ENCODE results near the gene SLC38A7.
"Not testable (repeated sequence)": the region's sequence is repeated elsewhere in the genome, so short reads cannot be mapped to it uniquely, and the experiment has no call there.

The SLC38A7 gene, protein sequence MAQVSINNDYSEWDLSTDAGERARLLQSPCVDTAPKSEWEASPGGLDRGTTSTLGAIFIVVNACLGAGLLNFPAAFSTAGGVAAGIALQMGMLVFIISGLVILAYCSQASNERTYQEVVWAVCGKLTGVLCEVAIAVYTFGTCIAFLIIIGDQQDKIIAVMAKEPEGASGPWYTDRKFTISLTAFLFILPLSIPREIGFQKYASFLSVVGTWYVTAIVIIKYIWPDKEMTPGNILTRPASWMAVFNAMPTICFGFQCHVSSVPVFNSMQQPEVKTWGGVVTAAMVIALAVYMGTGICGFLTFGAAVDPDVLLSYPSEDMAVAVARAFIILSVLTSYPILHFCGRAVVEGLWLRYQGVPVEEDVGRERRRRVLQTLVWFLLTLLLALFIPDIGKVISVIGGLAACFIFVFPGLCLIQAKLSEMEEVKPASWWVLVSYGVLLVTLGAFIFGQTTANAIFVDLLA

DNA sequence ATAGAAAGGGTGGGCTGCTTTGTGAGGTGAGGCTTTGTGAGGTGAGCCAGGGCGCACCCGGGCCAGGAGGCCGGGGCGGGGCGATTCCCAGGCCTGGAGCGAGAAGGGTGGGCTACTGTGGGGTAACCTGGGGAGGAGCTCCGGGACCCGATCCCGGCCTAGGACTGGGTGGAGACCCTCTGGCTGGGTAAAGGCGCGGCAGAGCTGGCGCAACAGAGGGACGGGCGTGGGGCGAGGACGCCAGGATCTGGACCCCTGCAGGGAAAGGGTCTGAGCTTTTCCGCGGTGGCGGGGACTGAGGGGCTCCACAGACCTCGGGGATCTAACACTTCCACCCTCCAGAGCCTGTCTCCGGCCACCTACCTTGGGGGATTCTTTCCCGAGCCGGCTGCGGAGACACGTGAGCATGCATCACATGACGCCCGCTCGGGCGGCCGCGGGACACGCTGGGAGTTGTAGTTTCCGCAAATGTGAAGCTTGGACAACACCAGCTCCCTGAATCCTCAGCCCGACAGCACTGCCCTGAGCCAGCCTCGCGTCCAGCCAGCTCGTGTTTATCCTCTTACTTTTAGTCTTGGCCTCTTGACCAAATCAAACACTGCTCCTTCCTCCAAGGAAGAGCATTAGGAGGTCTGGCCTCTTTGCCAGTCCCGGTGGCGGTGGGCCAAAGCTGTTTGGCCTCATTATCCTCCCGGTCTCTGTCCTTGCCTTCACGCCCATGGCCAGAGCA, at the start of gene SLC38A7:
TSS of gene SLC38A7 (minus strand) at position 417 of the 730 bp plus-strand sequence. CDS start 4,644 bp downstream, outside the sequence.
- DNase-seq (ENCODE audit: low read depth), result no peak

DNA sequence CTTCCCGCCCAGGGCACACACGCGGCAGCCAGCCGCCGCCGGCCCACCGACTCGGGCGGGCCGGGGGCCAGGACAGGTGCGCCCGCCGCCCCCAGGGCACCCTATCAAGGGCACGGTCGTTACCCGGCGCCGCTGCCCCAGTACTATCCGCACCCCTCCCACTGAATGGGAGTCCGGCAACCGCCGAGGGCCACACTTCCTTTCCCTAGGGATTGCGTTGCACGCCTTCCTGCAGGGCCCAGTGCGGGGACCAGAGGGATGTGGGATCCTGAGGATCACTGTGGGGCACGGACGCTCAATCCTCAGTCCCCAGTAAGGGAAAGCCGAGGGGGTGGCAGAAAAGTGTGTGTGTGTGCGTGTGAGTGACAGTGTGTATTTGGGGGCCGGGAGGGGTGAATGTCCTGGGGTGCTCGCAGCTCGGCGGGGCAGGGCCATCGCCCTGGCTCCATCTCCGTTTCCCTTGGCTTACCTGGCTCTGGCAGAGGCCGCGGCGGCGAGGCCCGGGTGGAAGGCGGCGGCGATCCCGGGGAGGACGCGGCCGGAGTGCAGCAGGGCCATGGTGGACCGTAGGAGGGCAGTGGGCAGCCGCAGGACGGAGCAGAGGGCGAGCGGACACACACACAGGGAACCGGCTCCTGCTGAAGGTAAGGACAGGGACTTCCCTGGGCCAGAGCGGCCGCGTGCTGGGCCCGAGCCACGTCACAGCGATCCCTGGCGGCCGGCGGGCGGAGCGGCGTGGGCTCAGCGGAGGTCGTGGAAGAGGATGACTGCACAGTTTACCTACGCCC, 49.3 kb upstream of the SLC38A7 start, which contains the start of gene GOT2:
TSS of gene GOT2 (minus strand) at position 646 of the 788 bp plus-strand sequence. CDS start at position 558, 88 bp downstream.
- DNase-seq (ENCODE audit: low read depth), result peak; percentile 42

DNA sequence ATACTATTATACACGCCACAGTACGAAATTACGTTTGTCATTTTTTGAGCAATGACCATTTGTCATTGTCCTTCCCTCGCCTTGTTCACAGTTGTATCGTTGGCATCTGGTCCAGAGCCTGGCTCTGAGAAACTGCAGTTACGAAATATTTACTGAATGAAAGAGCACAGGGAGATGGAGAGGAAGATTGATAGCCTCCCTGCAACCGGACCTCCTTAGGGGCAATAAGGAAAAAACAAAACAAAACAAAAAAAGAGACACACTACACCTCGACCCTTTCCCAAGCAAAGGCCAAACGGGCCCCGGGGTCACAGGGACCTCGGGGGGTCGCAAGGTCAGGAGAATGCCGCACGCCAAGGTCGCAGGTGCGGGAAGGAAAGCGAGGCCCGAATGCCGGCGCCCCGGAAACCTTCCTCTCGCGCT, 48.7 kb upstream of the SLC38A7 start:
- DNase-seq (ENCODE audit: low read depth), result peak; percentile 12

DNA sequence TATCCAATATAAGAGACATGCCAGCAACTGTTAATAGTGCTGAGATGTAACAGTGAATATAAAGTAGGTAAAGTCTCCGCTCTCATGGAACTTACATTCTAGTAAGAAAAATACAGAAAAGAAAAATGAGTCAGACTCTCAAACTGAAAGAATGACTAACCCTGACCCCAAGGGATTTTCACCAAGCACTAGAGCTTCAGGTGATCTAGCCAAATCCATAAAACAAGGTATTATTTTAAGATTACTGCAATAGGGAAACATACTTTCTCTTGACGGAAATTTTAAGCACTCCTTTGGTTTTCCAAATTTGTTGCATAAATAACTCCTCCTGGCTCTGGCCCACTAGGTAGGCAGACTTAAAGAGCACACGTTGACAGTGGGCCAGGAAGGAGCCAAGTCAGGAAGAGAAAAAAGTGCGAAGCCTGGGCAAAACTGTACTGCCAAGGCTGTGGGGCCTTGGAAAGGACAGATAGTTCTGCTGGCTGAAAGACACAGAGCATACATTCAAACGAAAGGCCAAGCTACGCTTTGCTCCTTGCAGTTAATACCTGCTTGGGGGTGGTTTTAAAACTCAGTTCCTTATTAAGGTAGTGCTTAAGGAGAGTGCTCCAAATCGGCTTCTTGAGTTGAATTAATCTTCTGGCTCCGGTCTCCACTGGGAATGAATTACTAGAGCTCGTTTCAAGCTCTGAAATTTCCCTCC, 48.1 kb upstream of the SLC38A7 start:
- DNase-seq (ENCODE audit: low read depth), result no peak

DNA sequence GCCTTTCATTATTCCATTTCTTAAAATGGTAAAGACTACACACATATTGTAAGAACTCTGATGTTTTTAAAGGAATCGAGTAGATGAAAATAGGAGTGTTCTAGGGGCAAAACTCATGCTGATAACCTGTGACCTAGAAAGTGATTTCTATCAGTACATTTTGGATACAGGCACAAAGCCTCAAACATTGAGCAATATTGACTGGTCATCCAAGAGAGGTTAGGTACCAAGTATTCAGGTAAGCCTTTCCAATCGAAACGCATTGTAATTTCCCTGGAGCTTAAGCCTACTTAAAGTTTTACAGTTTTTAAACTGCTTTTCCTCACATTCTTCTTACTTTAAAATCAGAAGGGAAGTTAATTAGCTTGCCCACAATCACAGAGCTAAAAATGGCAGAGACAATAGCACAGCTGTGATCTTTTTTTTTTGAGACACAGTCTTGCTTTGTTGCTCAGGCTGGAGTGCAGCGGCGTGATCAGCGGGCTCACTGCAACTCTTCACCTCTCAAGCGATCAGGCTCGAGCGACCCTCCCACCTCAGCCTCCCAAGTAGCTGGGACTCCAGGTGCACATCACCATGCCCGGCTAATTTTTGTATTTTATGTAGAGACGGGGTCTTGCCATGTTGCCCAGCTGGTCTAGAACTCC, 46.3 kb upstream of the SLC38A7 start:
- no peak for DNase-seq (ENCODE audit: low read depth)

DNA sequence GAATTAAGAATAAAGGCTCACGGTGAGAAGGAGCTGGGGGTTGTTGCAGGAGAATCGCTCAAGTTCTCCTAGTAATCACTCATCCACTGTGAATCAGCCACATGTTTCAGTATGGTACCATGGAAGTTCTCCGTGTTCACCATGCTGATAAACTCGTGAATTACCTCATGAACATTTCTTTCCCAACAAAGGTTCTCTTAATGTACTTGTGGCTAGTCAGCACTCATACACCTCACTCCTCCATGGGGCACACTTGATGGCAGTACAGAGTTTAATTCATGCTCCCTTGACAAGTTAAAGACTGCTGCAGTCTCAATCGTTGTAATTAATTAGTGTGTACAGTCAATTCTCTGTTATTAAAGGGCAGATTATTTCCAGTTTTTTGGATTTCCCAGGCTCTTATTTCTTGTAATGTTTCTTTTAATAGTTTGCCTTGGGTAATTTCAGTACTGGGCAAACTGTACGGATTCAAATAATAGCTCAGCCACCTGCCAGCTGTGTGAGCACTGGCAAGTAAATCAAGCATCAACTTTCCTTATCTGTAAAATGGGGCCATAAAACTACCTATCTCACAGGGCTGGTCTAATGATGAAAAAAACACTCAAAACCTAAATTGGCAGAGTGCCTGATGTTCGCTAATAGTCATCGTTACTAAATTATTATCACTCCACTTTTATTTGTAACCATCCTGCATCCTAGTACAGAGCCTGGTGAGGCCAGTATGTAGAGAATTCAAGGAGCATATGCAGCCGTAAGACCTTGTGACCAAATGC, 43.4 kb upstream of the SLC38A7 start:
- no peak for DNase-seq (ENCODE audit: low read depth)

DNA sequence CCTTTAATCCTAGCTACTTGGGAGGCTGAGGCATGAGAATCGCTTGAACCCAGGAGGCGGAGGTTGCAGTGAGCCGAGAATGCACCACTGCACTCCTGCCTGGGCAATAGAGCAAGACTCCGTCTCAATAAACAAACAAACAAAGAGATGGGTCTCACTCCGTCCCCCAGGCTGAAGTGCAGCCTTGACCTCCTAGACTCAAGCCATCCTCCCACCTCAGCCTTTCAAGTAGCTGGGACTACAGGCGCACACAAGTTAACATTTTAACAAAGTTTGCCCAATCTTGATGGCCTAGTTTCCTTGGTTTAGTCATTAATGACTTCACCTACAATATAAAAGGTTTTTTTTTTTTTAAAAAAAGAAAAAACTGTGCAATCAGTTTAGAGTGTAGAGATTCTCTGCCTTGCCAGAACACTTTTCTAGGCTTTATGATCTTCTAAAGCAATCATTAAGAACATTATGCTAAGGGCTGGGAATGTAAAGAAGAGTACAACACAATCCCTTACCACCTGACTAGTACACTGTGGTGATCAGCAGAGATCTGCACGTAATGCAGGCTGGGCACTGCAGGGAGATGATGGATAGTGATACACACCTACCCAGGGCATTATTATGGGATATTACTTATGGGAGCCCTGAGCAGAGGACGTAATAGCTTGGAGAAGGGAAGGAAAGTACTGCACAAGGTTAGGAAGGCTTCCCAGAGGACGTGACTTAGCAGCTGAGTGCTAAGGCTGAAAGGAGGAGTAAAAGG, 42.6 kb upstream of the SLC38A7 start:
- no peak for DNase-seq (ENCODE audit: low read depth)

DNA sequence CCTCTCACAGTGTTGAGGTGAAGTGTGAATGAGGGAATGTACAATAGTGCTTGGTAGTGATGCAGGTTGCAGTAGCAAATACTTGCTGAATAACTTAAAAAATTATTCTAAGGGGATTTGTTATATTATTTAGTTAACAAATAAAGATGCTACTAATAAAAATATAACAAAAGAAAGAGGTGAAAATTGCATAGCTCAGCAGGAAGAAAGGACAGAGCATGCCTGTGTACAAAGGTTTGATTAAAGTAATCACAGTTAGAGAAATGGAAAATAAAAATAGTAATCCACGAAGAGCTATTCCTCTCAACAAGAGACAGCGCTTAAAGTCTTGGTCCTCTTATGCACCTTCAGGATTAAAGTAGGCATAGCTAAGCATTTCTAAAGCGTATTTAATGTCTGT, 38.5 kb upstream of the SLC38A7 start:
- no peak for DNase-seq (ENCODE audit: low read depth)

DNA sequence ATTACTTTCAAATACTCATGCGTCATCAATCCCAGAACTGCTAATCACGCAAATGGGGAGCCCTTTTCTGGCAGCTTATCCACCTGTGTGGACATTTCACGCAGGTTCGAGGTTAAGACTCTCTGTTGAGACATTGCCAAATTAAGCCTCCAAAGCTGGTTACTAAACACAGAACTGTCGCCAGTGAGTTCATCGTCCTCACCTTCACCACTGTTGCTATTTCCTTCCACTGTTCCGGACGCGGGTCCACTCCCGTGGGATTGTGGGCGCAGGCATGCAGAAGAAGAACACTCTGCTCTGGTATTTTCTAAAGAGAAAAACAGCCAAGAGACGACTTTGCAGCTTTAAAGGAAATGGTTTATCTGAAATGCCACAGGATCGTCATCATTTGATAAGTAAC, 33.4 kb upstream of the SLC38A7 start:
- DNase-seq (ENCODE audit: low read depth), result no peak

DNA sequence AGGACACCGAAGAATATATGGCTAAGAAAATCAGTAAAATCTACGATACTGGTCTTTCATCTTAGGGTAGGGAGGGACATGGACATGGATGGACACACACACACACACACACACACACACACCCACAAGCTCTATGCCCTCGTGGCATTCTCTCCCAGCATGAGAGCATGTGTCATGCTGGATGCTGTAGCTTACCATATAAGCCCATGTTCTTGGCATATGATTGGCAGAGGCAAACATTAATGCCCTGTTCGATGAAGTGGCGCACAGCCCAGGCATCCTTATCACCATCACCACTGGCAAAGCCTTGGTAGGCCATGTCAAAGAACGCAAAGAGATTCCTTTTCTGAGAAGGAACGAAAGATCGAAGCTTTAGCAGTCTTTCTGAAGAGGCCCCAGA, 31.9 kb upstream of the SLC38A7 start:
- no peak for DNase-seq (ENCODE audit: low read depth)

DNA sequence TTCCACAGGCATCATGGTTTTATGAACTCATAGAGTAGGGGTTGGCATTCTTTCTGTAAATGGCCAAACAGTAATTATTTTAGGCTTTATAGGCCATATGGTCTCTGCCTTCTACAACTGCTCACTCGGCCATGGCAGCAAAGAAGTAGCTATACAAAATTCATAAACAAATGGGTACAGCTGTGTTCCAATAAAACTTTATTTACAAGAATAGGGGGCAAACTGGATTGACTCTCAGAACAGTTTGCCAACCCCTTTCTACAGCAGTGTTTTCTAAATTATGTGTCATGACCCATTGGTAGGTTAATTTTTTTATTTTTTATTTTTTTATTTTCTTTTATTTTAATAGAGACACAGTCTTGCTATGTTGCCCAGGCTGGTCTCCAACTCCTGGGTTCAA, 29.2 kb upstream of the SLC38A7 start:
- no peak for DNase-seq (ENCODE audit: low read depth)

DNA sequence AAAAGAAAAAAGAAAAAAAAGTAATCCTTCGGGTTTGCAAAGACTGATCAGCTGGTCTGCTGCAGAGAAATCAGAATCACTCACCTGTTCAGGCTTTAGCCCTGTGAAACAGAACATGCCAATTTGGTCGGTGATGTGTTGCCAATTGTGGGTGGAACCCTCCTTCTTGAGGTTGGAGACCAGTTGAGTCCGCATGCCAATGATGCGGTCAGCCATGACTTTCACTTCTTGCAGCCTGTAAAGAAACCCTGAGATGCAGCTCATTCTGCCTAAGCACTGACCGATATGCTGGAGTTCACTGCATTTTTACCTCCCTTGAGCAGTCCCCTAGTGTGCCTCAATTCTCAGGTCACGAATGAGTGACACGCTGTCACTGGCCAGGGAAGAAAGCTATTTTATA, 24.8 kb upstream of the SLC38A7 start:
- DNase-seq (ENCODE audit: low read depth), result no peak

DNA sequence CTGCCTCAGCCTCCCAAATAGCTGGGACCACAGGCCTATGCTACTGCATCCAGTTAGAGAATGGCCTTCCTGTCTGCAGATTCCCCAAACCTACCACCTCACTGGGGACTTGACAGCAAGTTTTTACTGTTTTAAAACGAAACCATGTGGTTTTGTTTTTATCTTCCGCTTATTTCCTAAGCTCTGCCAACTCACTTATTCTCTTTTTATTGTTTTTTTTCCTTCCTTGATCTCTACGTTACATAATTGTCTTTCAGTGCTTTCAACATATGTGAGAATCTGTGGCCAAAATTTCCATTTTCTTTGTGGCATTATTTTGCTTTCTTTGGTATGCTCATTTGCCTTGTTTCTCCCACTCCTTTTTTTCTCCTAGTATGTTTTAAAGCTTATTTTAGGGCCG, 14.6 kb upstream of the SLC38A7 start:
- no peak for DNase-seq (ENCODE audit: low read depth)

DNA sequence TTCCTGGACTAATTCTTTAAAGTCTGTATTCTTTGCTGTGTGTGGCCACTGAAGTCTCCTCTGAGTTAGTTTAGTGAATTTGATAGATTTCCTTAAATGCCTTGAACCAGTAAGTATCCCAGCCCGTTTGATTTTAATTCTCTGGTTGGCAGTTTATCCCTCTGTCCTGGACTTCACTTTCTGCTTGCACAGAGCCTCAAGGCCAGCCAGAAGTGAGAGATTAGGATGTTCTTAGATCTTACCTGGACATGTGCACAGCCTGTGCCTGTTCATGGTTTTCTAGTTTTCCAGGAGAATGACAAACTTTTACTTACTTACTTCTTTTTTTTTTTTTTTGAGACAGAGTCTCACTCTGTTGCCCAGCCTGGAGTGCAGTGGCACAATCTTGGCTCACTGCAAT, 10.8 kb upstream of the SLC38A7 start:
- DNase-seq (ENCODE audit: low read depth), result no peak

DNA sequence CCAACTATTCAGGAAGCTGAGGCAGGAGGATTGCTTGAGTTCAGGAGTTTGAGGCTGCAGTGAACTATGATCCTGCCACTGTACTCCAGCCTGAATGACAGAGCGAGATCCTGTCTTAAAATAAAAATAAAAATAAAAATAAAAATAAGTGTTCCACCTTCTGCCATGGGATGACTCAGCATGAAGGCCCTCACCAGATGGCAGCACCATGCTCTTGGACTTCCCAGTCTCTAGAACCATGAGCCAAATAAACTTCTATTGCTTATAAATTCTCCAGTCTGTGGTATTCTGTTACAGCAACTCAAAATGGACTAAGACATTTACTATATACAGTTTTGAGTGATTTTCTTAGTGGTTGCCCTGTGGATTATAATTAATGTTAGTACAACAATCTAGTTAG, 7.9 kb upstream of the SLC38A7 start:
- no peak for DNase-seq (ENCODE audit: low read depth)

DNA sequence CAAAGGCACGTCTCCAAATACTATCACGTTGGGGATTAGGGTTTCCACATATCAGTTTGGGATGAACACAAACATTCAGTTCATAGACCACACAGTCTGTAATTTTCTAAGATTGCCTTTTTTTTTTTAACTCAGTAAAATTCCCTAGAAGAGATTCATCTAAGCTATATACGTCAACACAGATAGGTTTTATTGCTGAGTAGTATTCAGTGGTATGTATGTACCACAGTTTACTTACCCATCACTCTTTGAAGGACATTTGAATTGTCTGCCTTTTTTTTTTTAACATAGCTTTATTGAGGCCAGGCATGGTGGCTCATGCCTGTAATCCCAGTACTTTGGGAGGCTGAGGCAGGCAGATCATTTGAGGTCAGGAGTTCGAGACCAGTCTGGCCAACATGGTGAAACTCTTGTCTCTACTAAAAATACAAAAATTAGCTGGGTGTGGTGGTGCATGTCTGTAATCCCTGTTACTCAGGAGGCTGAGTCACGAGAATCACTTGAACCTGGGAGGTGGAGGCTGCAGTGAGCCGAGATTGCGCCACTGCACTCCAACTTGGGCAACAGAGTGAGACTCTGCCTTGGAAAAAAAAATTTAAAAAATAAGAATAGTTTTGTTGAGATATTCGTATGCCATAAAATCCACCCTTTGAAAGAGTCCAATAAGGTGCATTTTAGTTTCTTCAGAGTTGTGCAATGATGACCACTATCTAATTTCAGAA, 2.6 kb upstream of the SLC38A7 start:
- DNase-seq (ENCODE audit: low read depth), result not testable (repeated sequence)

DNA sequence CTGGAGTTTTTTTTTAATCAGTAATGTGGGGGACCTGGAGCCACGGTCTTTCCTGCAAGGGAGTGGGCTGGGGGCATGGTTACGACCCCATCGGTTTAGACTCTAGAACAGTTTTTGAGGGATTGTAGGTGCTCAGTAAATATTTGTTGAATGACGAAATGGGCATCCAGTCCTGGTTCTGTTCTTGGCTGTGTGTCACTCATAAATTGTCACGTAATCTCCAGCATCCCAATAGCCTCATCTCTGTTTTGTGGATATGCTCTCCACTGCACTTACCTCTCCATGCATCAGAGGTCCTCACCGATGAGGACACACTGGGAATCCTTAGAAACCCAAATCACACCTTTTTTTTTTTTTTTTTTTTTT, 497 bp upstream of the SLC38A7 start:
- no peak for DNase-seq (ENCODE audit: low read depth)

DNA sequence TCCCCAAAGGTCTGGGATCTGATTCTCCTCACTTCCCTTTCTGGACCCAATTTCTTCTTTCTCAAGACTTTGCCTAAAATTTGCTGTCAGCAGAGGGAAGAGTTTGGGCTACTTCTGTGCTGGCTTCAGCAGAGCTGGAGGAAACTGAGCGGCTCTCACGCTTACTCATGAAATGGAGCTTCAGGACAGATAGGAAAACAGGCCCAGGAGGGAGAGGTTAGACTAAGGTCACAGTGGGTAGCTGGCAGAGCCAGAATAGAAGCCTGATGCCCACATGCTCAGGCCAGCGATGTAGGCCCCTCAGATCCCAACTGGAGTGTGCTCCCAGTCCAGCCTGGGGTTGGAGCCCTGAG, 593 bp downstream of the SLC38A7 start:
- DNase-seq (ENCODE audit: low read depth), result no peak

DNA sequence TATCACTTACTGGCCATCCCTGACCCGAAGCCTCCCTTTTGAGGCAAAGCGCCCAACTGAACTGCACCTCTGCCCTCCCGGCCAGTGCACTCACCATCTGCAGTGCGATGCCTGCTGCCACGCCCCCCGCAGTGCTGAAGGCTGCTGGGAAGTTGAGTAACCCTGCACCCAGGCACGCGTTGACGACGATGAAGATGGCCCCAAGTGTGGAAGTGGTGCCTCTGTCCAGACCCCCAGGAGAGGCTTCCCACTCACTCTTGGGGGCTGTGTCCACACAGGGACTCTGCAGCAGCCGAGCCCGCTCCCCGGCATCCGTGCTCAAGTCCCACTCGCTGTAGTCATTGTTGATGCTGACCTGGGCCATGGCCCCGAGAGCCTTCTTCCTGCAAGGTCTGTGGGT, 4.8 kb downstream of the SLC38A7 start:
- DNase-seq (ENCODE audit: low read depth), result no peak

All from GM04503 (cell line).